Adrenal gland (tissue), 5 donors: ENCODE results near the gene MTOR.

Experiments
- POLR2A ChIP-seq, 2 donors: fragments of 450-650 bp; IDR thresholded peaks; one replicate each; pipeline ENCODE4 v1.6.1; 2017; ENCODE audit warnings: antibody characterized with exemption in 2 of 2, mild to moderate bottlenecking in 2 of 2, moderate library complexity in 1 of 2
- TF ChIP-seq, protein P1 (sequence below), 6 experiments: fragments of 450-650 bp in 4 of 6; fragments of 200-600 bp in 2 of 6; sonication (generic) in 1 of 6; IDR thresholded peaks; 1 replicate in 5 of 6; 2 replicates in 1 of 6; pipeline versions ENCODE4 v1.5.1 to v1.8.0; 2016 to 2021; ENCODE audit warnings: antibody characterized with exemption in 6 of 6, mild to moderate bottlenecking in 2 of 6, moderate library complexity in 1 of 6
- donor health status: DM: no; HTN: no; CAD: no.

DNA sequence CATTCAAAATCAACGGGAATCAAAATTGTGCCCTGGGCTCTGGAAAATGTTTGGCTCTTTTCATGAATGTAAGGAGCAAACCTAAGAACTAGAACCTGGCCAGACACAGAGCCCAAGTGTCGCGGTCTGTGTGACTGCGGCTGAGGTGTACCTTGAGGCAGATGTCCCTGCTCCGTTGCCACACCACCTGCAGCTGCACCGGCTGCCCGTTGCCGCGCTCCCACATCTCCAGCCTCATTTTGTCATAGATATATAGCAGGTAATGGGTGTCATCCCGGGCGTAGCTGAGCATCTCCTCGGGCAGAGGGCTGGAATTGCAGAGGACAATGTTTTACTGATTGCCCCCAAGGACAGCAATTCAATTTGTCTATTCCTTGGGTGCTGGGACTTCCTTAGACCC is 181.4 kb downstream of the MTOR start:
- TF ChIP-seq POLR2A (IDR thresholded peaks at IDR 0.05) = no peak
- TF ChIP-seq, protein P1, sequence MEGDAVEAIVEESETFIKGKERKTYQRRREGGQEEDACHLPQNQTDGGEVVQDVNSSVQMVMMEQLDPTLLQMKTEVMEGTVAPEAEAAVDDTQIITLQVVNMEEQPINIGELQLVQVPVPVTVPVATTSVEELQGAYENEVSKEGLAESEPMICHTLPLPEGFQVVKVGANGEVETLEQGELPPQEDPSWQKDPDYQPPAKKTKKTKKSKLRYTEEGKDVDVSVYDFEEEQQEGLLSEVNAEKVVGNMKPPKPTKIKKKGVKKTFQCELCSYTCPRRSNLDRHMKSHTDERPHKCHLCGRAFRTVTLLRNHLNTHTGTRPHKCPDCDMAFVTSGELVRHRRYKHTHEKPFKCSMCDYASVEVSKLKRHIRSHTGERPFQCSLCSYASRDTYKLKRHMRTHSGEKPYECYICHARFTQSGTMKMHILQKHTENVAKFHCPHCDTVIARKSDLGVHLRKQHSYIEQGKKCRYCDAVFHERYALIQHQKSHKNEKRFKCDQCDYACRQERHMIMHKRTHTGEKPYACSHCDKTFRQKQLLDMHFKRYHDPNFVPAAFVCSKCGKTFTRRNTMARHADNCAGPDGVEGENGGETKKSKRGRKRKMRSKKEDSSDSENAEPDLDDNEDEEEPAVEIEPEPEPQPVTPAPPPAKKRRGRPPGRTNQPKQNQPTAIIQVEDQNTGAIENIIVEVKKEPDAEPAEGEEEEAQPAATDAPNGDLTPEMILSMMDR (IDR thresholded peaks at IDR 0.05) = no peak
